ENCODE results near the gene BCAS3.

Gene BCAS3

DNA sequence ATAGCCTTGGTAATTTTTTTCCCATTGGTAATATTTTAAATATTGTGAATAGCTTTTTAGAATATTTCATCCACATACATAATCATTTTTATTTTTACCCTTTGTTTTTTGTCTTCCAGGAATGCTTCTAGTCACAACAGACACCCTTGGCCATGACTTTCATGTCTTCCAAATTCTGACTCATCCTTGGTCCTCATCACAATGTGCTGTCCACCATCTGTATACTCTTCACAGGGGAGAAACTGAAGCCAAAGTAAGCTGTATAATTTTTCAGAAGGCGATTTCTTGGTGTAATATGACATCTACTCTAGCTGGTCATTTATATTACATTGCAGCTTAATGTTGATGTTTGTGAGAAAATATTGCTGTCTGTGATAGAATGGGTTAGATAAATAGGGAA is 269.4 kb downstream of the BCAS3 start:
- TF ChIP-seq CTCF (IDR thresholded peaks at IDR 0.05; ENCODE audit: control insufficient read depth, insufficient read depth, low read depth, low read length, missing control alignments), result no peak
- H3K4me3 ChIP-seq (ENCODE audit: control insufficient read depth, low read depth, low read length), result no peak overlapping the region
- no peak for DNase-seq (ENCODE audit: low read depth)

DNA sequence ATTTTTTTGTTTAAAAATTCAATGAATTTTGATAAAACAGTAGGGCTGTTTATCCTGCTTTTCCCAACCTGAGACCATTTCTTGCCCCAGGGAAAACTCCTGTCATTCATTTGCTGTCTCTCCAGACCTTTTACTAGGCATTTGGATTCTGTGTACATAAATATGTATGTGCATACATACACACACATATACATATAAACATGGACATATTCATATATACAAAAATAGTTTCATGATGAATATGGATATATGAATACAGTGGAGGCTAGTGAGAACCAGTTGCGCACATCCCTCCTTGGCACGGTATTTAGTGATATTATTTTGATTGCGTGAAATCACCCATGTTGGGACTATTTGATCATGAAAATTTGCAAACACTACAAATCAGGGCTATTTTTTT is 269.9 kb downstream of the BCAS3 start:
- H3K4me3 ChIP-seq (ENCODE audit: control insufficient read depth, low read depth, low read length), result no peak overlapping the region
- TF ChIP-seq CTCF (IDR thresholded peaks at IDR 0.05; ENCODE audit: control insufficient read depth, insufficient read depth, low read depth, low read length, missing control alignments), result no peak
- no peak for DNase-seq (ENCODE audit: low read depth)

DNA sequence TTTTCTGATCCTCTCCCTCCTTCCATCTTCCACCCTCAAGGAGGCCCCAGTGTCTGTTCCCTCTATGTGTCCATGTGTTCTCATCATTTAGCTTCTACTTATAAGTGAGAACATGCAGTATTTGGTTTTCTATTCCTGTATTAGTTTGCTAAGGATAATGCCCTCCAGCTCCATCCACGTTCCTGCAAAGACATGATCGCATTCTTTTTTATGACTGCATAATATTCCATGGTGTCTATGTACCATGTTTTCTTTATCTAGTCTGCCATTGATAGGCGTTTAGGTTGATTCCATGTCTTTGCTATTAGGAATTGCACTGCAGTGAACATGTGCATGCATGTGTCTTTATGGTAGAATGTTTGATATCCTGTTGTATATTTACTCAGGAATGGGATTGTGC is 275.1 kb downstream of the BCAS3 start:
- no peak for TF ChIP-seq CTCF (IDR thresholded peaks at IDR 0.05; ENCODE audit: control insufficient read depth, insufficient read depth, low read depth, low read length, missing control alignments)
- no peak overlapping the region for H3K4me3 ChIP-seq (ENCODE audit: control insufficient read depth, low read depth, low read length)
- DNase-seq (ENCODE audit: low read depth), result no peak

- no peak for DNase-seq (ENCODE audit: low read depth)
- no peak overlapping the region for H3K4me3 ChIP-seq (ENCODE audit: control insufficient read depth, low read depth, low read length)
- TF ChIP-seq CTCF (IDR thresholded peaks at IDR 0.05; ENCODE audit: control insufficient read depth, insufficient read depth, low read depth, low read length, missing control alignments), result no peak
Measured at GRCh38 chr17:60959011-60959410, 281.4 kb downstream of the BCAS3 start.

- no peak for TF ChIP-seq CTCF (IDR thresholded peaks at IDR 0.05; ENCODE audit: control insufficient read depth, insufficient read depth, low read depth, low read length, missing control alignments)
- DNase-seq (ENCODE audit: low read depth), result no peak
- H3K4me3 ChIP-seq (ENCODE audit: control insufficient read depth, low read depth, low read length), result no peak overlapping the region
Measured at GRCh38 chr17:60959696-60960095, 282.0 kb downstream of the BCAS3 start.

DNA sequence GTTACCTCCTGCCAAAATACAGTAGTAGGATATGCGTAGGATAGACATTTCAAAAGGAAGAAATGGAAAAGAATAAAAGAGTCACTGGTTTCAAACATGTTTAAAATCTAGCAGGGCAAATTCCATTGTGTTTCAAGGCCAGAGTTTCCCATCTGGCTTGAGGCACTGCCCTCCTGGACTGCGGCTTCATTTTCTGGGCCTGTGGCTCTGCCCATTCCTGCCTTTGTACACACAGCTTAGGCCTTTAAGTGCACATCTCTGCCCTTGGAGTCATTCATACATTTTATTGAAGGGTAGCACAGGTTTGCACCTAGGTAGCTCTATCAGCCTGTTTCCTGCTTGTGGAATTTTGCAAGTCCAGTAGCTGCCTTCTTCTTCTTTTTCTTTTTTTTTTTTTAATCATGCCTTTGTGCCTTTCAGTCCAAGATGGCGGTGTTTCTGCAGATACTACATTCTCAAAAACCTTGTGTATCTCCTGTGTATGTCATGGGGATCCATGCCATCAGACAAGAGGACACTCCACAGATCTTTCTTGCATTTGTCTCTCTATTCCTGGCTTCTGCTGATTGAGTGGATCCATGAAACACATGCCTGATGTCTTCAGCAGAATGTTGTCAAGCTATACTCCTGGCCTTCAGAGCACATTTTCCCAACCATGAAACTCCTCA is 282.9 kb downstream of the BCAS3 start:
- TF ChIP-seq CTCF (IDR thresholded peaks at IDR 0.05; ENCODE audit: control insufficient read depth, insufficient read depth, low read depth, low read length, missing control alignments), result no peak
- no peak overlapping the region for H3K4me3 ChIP-seq (ENCODE audit: control insufficient read depth, low read depth, low read length)
- DNase-seq (ENCODE audit: low read depth), result no peak

GRCh38 chr17:60964160-60964559 is 286.5 kb downstream of the BCAS3 start:
- H3K4me3 ChIP-seq (ENCODE audit: control insufficient read depth, low read depth, low read length), result no peak overlapping the region
- no peak for DNase-seq (ENCODE audit: low read depth)
- TF ChIP-seq CTCF (IDR thresholded peaks at IDR 0.05; ENCODE audit: control insufficient read depth, insufficient read depth, low read depth, low read length, missing control alignments), result no peak
